Measurements from ENCODE around the gene DNAJC1.
"Not testable (repeated sequence)": the region's sequence is repeated elsewhere in the genome, so short reads cannot be mapped to it uniquely, and the experiment has no call there.

Gene DNAJC1

DNA sequence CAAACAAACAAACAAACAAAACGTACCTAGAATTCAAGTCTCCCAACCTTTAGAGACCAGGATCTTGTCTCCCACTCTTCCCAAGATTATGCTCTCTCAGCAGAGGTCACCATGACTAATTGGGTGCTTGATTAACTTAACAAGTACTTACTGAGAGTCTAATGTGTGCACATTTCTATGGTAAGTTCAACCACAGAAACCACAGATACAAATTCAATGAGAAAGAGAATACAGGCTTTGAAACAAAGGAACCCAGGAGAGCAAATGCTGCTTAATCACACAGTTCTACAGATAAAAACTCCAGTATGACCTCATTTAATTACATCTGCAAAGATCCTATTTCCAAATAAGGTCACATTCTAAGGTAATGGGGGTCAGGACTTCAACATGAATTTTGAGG lies 142.8 kb downstream of the DNAJC1 start:
- Histone ChIP-seq H3K4me1 (ENCODE audit: control insufficient read depth, low read length) (no peaks in the 10 kb centered on the region), H3F3A (ENCODE audit: control insufficient read depth, insufficient read depth) (no peaks in the 10 kb centered on the region), H3K27me3 (ENCODE audit: control insufficient read depth, low read length) (no peaks in the 10 kb centered on the region), H3K79me2 (ENCODE audit: control insufficient read depth, low read length) (no peaks in the 10 kb centered on the region), H3K9me2 (replicated peaks; ENCODE audit: control insufficient read depth, low read length) (no peaks in the 10 kb centered on the region), H3K9me3 (ENCODE audit: control insufficient read depth, insufficient read depth, low read length) (no peaks in the 10 kb centered on the region), H3K27ac (ENCODE audit: low read depth, low read length) (no peak overlapping the region), H3K4me3 (ENCODE audit: low read length) (no peak overlapping the region), H4K20me1 (ENCODE audit: control insufficient read depth, insufficient read depth, low read depth, low read length) (no peaks in the 10 kb centered on the region), H3K4me2 (ENCODE audit: low read length) (no peak overlapping the region), H3K36me3 (ENCODE audit: control insufficient read depth, low read length) (no peaks in the 10 kb centered on the region)
- TF ChIP-seq, protein P1, sequence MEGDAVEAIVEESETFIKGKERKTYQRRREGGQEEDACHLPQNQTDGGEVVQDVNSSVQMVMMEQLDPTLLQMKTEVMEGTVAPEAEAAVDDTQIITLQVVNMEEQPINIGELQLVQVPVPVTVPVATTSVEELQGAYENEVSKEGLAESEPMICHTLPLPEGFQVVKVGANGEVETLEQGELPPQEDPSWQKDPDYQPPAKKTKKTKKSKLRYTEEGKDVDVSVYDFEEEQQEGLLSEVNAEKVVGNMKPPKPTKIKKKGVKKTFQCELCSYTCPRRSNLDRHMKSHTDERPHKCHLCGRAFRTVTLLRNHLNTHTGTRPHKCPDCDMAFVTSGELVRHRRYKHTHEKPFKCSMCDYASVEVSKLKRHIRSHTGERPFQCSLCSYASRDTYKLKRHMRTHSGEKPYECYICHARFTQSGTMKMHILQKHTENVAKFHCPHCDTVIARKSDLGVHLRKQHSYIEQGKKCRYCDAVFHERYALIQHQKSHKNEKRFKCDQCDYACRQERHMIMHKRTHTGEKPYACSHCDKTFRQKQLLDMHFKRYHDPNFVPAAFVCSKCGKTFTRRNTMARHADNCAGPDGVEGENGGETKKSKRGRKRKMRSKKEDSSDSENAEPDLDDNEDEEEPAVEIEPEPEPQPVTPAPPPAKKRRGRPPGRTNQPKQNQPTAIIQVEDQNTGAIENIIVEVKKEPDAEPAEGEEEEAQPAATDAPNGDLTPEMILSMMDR (IDR thresholded peaks at IDR 0.05; ENCODE audit: low read depth, low read length, poor library complexity, severe bottlenecking), result no peak
- no peak for TF ChIP-seq EZH2phosphoT487 (IDR thresholded peaks at IDR 0.05; ENCODE audit: borderline replicate concordance, low read length)

DNA sequence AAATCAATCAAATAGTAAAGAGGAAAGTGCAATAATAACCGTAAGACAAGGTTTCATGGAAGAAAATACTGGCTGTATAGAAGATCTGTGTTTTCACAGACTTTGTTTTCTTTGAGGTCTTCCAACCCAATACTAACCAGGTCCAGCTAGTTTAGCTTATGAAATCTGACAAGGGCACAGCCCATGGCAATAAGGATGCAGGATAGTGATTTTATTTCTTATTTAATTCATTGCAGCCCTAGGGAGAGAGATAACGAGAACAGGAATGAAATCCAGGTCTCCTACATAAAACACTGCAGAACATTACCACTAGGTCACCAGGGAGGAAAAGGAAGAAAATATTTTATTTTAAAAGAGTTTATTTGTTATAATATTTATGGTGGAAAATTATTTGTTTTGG lies 145.1 kb downstream of the DNAJC1 start:
- TF ChIP-seq, protein P1 (IDR thresholded peaks at IDR 0.05; ENCODE audit: low read depth, low read length, poor library complexity, severe bottlenecking), result no peak
- no peak for TF ChIP-seq EZH2phosphoT487 (IDR thresholded peaks at IDR 0.05; ENCODE audit: borderline replicate concordance, low read length)
- Histone ChIP-seq H3K4me3 (ENCODE audit: low read length) (no peak overlapping the region), H3K4me1 (ENCODE audit: control insufficient read depth, low read length) (no peaks in the 10 kb centered on the region), H3K27ac (ENCODE audit: low read depth, low read length) (no peak overlapping the region), H3F3A (ENCODE audit: control insufficient read depth, insufficient read depth) (no peaks in the 10 kb centered on the region), H3K27me3 (ENCODE audit: control insufficient read depth, low read length) (no peaks in the 10 kb centered on the region), H3K79me2 (ENCODE audit: control insufficient read depth, low read length) (no peaks in the 10 kb centered on the region), H3K9me3 (ENCODE audit: control insufficient read depth, insufficient read depth, low read length) (no peaks in the 10 kb centered on the region), H3K9me2 (replicated peaks; ENCODE audit: control insufficient read depth, low read length) (no peaks in the 10 kb centered on the region), H4K20me1 (ENCODE audit: control insufficient read depth, insufficient read depth, low read depth, low read length) (no peaks in the 10 kb centered on the region), H3K36me3 (ENCODE audit: control insufficient read depth, low read length) (no peaks in the 10 kb centered on the region), H3K4me2 (ENCODE audit: low read length) (no peak overlapping the region)

DNA sequence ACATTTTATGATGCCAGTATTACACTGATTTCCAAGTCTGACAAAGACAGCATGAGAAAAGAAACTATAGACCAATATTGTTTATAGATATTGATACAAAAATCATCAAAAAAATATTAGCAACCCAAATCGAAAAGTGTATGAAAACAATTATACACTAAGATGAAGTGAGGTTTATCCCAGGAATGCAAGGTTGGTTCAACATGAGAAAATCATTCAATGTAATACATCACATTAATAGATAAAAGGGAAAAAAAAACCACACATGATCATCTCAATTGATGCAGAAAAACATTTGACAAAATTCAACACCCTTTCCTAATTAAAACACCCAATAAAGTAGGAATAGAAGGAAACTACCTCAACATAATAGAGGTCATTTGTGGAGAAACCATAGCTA lies 153.9 kb downstream of the DNAJC1 start:
- TF ChIP-seq EZH2phosphoT487 (IDR thresholded peaks at IDR 0.05; ENCODE audit: borderline replicate concordance, low read length), result no peak
- TF ChIP-seq, protein P1 (IDR thresholded peaks at IDR 0.05; ENCODE audit: low read depth, low read length, poor library complexity, severe bottlenecking), result no peak
- H3K27me3 ChIP-seq (ENCODE audit: control insufficient read depth, low read length), result no peaks in the 10 kb centered on the region
- no peak overlapping the region for H3K4me2 ChIP-seq (ENCODE audit: low read length)
- H3K9me3 ChIP-seq (ENCODE audit: control insufficient read depth, insufficient read depth, low read length), result peaks cover 7% of the 10 kb centered on the region; the same call in 1 of the 2 replicates
- no peaks in the 10 kb centered on the region for H3K79me2 ChIP-seq (ENCODE audit: control insufficient read depth, low read length)
- no peak overlapping the region for H3K4me3 ChIP-seq (ENCODE audit: low read length)
- H4K20me1 ChIP-seq (ENCODE audit: control insufficient read depth, insufficient read depth, low read depth, low read length), result no peaks in the 10 kb centered on the region
- H3F3A ChIP-seq (ENCODE audit: control insufficient read depth, insufficient read depth), result no peaks in the 10 kb centered on the region
- no peaks in the 10 kb centered on the region for H3K9me2 ChIP-seq (replicated peaks; ENCODE audit: control insufficient read depth, low read length)
- H3K27ac ChIP-seq (ENCODE audit: low read depth, low read length), result no peak overlapping the region
- no peaks in the 10 kb centered on the region for H3K4me1 ChIP-seq (ENCODE audit: control insufficient read depth, low read length)
- H3K36me3 ChIP-seq (ENCODE audit: control insufficient read depth, low read length), result no peaks in the 10 kb centered on the region

DNA sequence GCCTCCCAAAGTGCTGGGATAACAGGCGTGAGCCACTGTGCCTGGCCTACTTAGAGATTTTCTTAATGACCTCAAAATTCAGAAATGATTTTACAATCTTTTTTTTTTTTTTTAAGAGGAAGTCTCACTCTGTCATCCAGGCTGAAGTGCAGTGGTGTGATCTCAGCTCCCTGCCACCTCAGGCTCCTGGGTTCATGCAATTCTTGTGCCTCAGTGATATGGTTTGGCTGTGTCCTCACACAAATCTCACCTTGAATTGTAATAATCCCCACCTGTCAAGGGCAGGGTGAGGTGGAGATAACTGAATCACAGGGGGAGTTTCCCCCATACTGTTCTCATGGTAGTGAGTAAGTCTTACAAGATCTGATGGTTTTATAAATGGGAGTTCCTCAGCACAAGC lies 159.9 kb downstream of the DNAJC1 start:
- Histone ChIP-seq H3K4me1 (ENCODE audit: control insufficient read depth, low read length) (no peaks in the 10 kb centered on the region), H3K79me2 (ENCODE audit: control insufficient read depth, low read length) (no peaks in the 10 kb centered on the region), H3K27me3 (ENCODE audit: control insufficient read depth, low read length) (no peaks in the 10 kb centered on the region), H3F3A (ENCODE audit: control insufficient read depth, insufficient read depth) (no peaks in the 10 kb centered on the region), H4K20me1 (ENCODE audit: control insufficient read depth, insufficient read depth, low read depth, low read length) (no peaks in the 10 kb centered on the region), H3K27ac (ENCODE audit: low read depth, low read length) (no peak overlapping the region), H3K9me2 (replicated peaks; ENCODE audit: control insufficient read depth, low read length) (no peaks in the 10 kb centered on the region), H3K9me3 (ENCODE audit: control insufficient read depth, insufficient read depth, low read length) (no peaks in the 10 kb centered on the region), H3K4me3 (ENCODE audit: low read length) (no peak overlapping the region), H3K4me2 (ENCODE audit: low read length) (no peak overlapping the region), H3K36me3 (ENCODE audit: control insufficient read depth, low read length) (no peaks in the 10 kb centered on the region)
- TF ChIP-seq, protein P1 (IDR thresholded peaks at IDR 0.05; ENCODE audit: low read depth, low read length, poor library complexity, severe bottlenecking), result no peak
- TF ChIP-seq EZH2phosphoT487 (IDR thresholded peaks at IDR 0.05; ENCODE audit: borderline replicate concordance, low read length), result no peak

DNA sequence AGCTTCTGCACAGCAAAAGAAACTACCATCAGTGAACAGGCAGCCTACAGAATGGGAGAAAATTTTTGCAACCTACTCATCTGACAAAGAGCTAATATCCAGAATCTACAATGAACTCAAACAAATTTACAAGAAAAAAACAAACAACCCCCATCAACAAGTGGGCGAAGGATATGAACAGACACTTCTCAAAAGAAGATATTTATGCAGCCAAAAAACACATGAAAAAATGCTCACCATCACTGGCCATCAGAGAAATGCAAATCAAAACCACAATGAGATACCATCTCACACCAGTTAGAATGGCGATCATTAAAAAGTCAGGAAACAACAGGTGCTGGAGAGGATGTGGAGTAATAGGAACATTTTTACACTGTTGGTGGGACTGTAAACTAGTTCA lies 162.3 kb downstream of the DNAJC1 start:
- not testable (repeated sequence) for H3K27me3 ChIP-seq (ENCODE audit: control insufficient read depth, low read length); H3K27ac ChIP-seq (ENCODE audit: low read depth, low read length); H3K9me2 ChIP-seq (replicated peaks; ENCODE audit: control insufficient read depth, low read length); H3F3A ChIP-seq (ENCODE audit: control insufficient read depth, insufficient read depth); H3K9me3 ChIP-seq (ENCODE audit: control insufficient read depth, insufficient read depth, low read length); H3K79me2 ChIP-seq (ENCODE audit: control insufficient read depth, low read length); H3K4me1 ChIP-seq (ENCODE audit: control insufficient read depth, low read length); H4K20me1 ChIP-seq (ENCODE audit: control insufficient read depth, insufficient read depth, low read depth, low read length); H3K36me3 ChIP-seq (ENCODE audit: control insufficient read depth, low read length); H3K4me2 ChIP-seq (ENCODE audit: low read length); H3K4me3 ChIP-seq (ENCODE audit: low read length)
